Lung (tissue), 12 donors: ENCODE results near the gene YIPF2. TPM values are rescaled to one million over a fixed set of nuclear protein-coding genes. Genes with fewer than 3 reads are reported as not detected.
"Not testable (repeated sequence)": the region's sequence is repeated elsewhere in the genome, so short reads cannot be mapped to it uniquely, and the experiment has no call there.

Experiments used
- ATAC-seq: fragments of 200-7000 bp; cut with Tn5 transposase; one replicate; pipeline ENCODE4 v1.9.1; 2020; ENCODE audit warnings: moderate number of reproducible peaks; ENCODE audit not compliant: insufficient read depth, low FRiP score
- DNase-seq, 3 donors: peaks; one replicate each; pipeline ENCODE4 v3.0.0-alpha.2; 2013 to 2017
- H3K27ac ChIP-seq, 2 donors: one replicate each; pipeline ENCODE4 v1.5.1; 2013; ENCODE audit warnings: mild to moderate bottlenecking in 2 of 2, moderate library complexity in 2 of 2, control low read depth in 1 of 2, inconsistent platforms in 1 of 2, low read depth in 1 of 2, low read length in 1 of 2
- H3K27me3 ChIP-seq, 3 donors: one replicate each; pipeline ENCODE4 v1.5.1; 2013; ENCODE audit warnings: low read length in 2 of 3; ENCODE audit not compliant: control insufficient read depth in 3 of 3, insufficient read depth in 3 of 3
- H3K36me3 ChIP-seq, 4 donors: one replicate each; pipeline ENCODE4 v1.5.1; 2013; ENCODE audit warnings: low read length in 4 of 4, mild to moderate bottlenecking in 1 of 4, moderate library complexity in 1 of 4; ENCODE audit not compliant: control insufficient read depth in 4 of 4, insufficient read depth in 4 of 4
- H3K4me1 ChIP-seq, 5 donors: one replicate each; pipeline ENCODE4 v1.5.1; 2013; ENCODE audit warnings: low read length in 5 of 5, mild to moderate bottlenecking in 2 of 5, moderate library complexity in 1 of 5; ENCODE audit not compliant: control insufficient read depth in 5 of 5, insufficient read depth in 5 of 5
- H3K4me3 ChIP-seq: one replicate; pipeline ENCODE4 v1.5.1; 2013; ENCODE audit warnings: mild to moderate bottlenecking, control low read depth, moderate library complexity
- H3K9ac ChIP-seq, 2 donors: one replicate each; pipeline ENCODE4 v1.5.1; 2013; ENCODE audit warnings: low read length in 2 of 2, control low read depth in 1 of 2; ENCODE audit not compliant: insufficient read depth in 1 of 2
- H3K9me3 ChIP-seq, 4 donors: one replicate each; pipeline ENCODE4 v1.5.1; 2013; ENCODE audit warnings: low read length in 3 of 4, mild to moderate bottlenecking in 1 of 4, moderate library complexity in 1 of 4; ENCODE audit not compliant: control insufficient read depth in 4 of 4, insufficient read depth in 3 of 4
- WGBS, 2 donors: extraction: QIAGEN DNeasy Blood & Tissue Kit; methylation state at CpG; one replicate each; pipeline ENCODE4 v1.1.7; 2013; 5-methylcytosine and 5-hydroxymethylcytosine counted together
- polyA plus RNA-seq, 2 donors: library from polyadenylated mRNA; stranded (reverse); fragments of 200-250 nt; gene quantifications; one replicate each; pipeline ENCODE4 v1.2.1, GENCODE V29; 2013
- total RNA-seq, 2 donors: library from RNA; depleted of rRNA in 1 of 2; stranded (reverse); fragments of >200 nt in 1 of 2; gene quantifications; one replicate each; pipeline ENCODE4 v1.2.1, GENCODE V29; 2014 to 2021
- TF ChIP-seq, protein P1 (sequence below): IDR thresholded peaks from 2 replicates; pipeline ENCODE4 v1.5.1; 2012; ENCODE audit warnings: mild to moderate bottlenecking; ENCODE audit errors: control extremely low read depth, extremely low read depth
- donor health status: control.
- donor health status: control.
- donor health status: Bipolar disorder and iron deficiency.
- donor health status: healthy.
- donor health status: DM: yes; HTN: yes; CAD: no.

YIPF2 gene
- total and polyA plus RNA-seq, 4 donors: 54.7 to 77.8 (median 67.4) TPM

DNA sequence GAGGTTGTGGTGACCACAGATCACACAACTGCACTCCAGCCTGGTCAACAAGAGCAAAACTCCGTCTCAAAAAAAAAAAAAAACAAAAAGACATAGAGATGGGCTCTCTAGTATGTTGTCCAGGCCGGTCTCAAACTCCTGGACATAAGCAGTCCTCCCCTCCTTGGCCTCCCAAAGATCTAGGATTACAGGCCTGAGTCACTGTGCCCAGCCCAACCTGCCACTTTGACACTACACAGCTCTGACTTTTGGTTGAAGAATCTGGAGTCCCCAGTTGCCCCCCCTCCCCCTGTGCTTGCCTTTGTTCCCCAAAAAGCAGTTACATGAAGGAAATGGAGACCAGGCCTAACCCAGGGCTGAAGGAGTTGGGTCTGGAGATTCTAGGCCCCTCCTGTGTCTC, 44.2 kb downstream of the YIPF2 start:
- Histone ChIP-seq H3K9me3 (no peaks in the 10 kb centered on the region), H3K36me3 (no peaks in the 10 kb centered on the region), H3K4me1 (peaks cover 0 to 9% (median 5%) of the 10 kb centered on the region in 5 donors), H3K4me3 (no peak overlapping the region), H3K27me3 (no peaks in the 10 kb centered on the region), H3K9ac (no peak overlapping the region), H3K27ac (no peak overlapping the region)
- 84 to 90% methylated on average over 2 of the region's 2 CpGs for WGBS, 2 donors
- TF ChIP-seq, protein P1, sequence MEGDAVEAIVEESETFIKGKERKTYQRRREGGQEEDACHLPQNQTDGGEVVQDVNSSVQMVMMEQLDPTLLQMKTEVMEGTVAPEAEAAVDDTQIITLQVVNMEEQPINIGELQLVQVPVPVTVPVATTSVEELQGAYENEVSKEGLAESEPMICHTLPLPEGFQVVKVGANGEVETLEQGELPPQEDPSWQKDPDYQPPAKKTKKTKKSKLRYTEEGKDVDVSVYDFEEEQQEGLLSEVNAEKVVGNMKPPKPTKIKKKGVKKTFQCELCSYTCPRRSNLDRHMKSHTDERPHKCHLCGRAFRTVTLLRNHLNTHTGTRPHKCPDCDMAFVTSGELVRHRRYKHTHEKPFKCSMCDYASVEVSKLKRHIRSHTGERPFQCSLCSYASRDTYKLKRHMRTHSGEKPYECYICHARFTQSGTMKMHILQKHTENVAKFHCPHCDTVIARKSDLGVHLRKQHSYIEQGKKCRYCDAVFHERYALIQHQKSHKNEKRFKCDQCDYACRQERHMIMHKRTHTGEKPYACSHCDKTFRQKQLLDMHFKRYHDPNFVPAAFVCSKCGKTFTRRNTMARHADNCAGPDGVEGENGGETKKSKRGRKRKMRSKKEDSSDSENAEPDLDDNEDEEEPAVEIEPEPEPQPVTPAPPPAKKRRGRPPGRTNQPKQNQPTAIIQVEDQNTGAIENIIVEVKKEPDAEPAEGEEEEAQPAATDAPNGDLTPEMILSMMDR: no peak
- DNase-seq: no peak
- no peak for ATAC-seq

GRCh38 chr19:10882108-10882457, 46.4 kb downstream of the YIPF2 start:
- Histone ChIP-seq H3K4me3 (no peak overlapping the region), H3K9ac (no peak overlapping the region), H3K27ac (no peak overlapping the region), H3K9me3 (no peaks in the 10 kb centered on the region), H3K36me3 (no peaks in the 10 kb centered on the region), H3K27me3 (no peaks in the 10 kb centered on the region), H3K4me1 (peaks cover 0 to 8% (median 4%) of the 10 kb centered on the region in 5 donors)
- TF ChIP-seq, protein P1: no peak
- DNase-seq (no peak), ATAC-seq (no peak)
- 90% methylated on average over 9 of the region's 9 CpGs for WGBS, 2 donors

- no peak overlapping the region for H3K4me3 ChIP-seq
- H3K9me3 ChIP-seq: no peaks in the 10 kb centered on the region
- TF ChIP-seq, protein P1: no peak
- DNase-seq (no peak), ATAC-seq (no peak)
- WGBS, 2 donors: 83 to 93% methylated on average over 14 of the region's 14 CpGs
- no peaks in the 10 kb centered on the region for H3K27me3 ChIP-seq
- H3K4me1 ChIP-seq: peaks cover 0 to 9% (median 4%) of the 10 kb centered on the region in 5 donors
- H3K9ac ChIP-seq: no peak overlapping the region
- no peak overlapping the region for H3K27ac ChIP-seq
- H3K36me3 ChIP-seq: no peaks in the 10 kb centered on the region
These were observed 46.9 kb downstream of the YIPF2 start for GRCh38 chr19:10881403-10882107.

DNA sequence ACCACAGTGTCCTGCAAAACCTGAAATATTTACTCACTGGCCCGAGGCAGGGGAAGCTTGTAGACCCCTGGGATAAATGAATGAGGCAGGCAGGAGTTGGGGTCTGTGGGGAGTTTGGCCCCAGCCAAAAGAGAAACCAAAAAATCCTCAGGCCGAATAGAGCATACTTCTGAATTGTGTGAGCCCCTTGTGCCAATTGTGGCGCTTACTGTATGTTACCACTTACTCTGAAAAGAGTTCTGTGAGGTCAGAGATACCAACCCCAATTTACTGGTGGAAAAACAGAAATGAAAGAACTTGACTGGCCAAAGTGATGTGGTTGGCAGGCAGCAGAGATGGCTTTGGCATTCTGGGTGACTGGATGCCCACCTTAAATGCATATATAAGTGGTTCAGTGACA, 50.2 kb downstream of the YIPF2 start:
- DNase-seq (no peak), ATAC-seq (no peak)
- peaks cover 0 to 10% (median 8%) of the 10 kb centered on the region in 5 donors for H3K4me1 ChIP-seq
- H3K27me3 ChIP-seq: no peaks in the 10 kb centered on the region
- TF ChIP-seq, protein P1: no peak
- H3K27ac ChIP-seq: no peak overlapping the region
- 86 to 91% methylated on average over 3 of the region's 3 CpGs for WGBS, 2 donors
- H3K36me3 ChIP-seq: no peaks in the 10 kb centered on the region
- no peak overlapping the region for H3K9ac ChIP-seq
- H3K9me3 ChIP-seq: no peaks in the 10 kb centered on the region
- no peak overlapping the region for H3K4me3 ChIP-seq

DNA sequence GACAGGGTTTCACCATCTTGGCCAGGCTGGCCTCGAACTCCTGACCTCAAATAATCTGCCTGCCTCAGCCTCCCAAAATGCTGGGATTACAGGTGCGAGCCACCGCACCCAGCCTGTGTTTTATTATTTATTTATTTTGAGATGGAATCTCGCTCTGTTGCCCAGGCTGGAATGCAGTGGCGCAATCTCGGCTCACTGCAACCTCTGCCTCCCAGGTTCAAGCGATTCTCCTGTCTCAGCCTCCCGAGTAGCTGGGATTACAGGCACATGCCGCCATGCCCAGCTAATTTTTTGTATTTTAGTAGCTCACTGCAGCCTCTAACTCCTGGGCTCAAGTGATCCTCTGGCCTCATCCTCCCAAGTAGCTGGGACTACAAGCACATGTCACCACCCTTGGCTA, 50.8 kb downstream of the YIPF2 start:
- peaks cover 0 to 11% (median 9%) of the 10 kb centered on the region in 5 donors for H3K4me1 ChIP-seq
- H3K27me3 ChIP-seq, H3K9ac ChIP-seq, DNase-seq, ATAC-seq, H3K36me3 ChIP-seq, H3K27ac ChIP-seq, H3K4me3 ChIP-seq, H3K9me3 ChIP-seq: not testable (repeated sequence)
- WGBS, 2 donors: 96 to 97% methylated on average over 9 of the region's 9 CpGs
